K562 (cell line): ENCODE measurements around the gene TRIM47. TPM values are rescaled to one million over a fixed set of nuclear protein-coding genes. Genes with fewer than 3 reads are reported as not detected.

Experiments
- AFF1 ChIP-seq, 2 experiments: fragments of 450-650 bp; IDR thresholded peaks; 2 replicates each; pipeline ENCODE4 v1.6.1; 2018; ENCODE audit warnings: mild to moderate bottlenecking in 2 of 2, low read depth in 1 of 2; ENCODE audit not compliant: partially characterized antibody in 2 of 2
- ATF3 ChIP-seq, 2 experiments: fragments of 450-650 bp in 1 of 2; sonication (generic) in 1 of 2; formaldehyde crosslinking in 1 of 2; IDR thresholded peaks in 1 of 2; conservative IDR thresholded peaks in 1 of 2; 2 replicates each; pipeline versions ENCODE4 v1.6.1 to v1.8.1; 2016 to 2023; ENCODE audit warnings: mild to moderate bottlenecking in 2 of 2, moderate library complexity in 2 of 2, inconsistent platforms in 1 of 2, missing genetic modification reagents in 1 of 2
- BCOR ChIP-seq: fragments of 450-650 bp; IDR thresholded peaks from 2 replicates; pipeline ENCODE4 v1.6.1; 2016
- FOXJ2 ChIP-seq: fragments of 200-800 bp; sonication (Bioruptor generic); IDR thresholded peaks from 2 replicates; pipeline ENCODE4 v1.6.1; 2016; ENCODE audit warnings: missing genetic modification characterization, missing compliant biosample characterization
- GATAD2A ChIP-seq: fragments of 450-650 bp; IDR thresholded peaks from 2 replicates; pipeline ENCODE4 v1.6.1; 2017
- IFI16 ChIP-seq: fragments of 250-450 bp; sonication (Bioruptor Pico); IDR thresholded peaks from 2 replicates; pipeline ENCODE4 v2.1.2; 2022; ENCODE audit warnings: mild to moderate bottlenecking, inconsistent platforms
- MCM5 ChIP-seq: fragments of 450-650 bp; IDR thresholded peaks from 2 replicates; pipeline ENCODE4 v1.6.1; 2016; ENCODE audit warnings: low read depth
- MXD1 ChIP-seq: fragments of 250-450 bp; sonication (Bioruptor Pico); IDR thresholded peaks from 2 replicates; pipeline ENCODE4 v1.8.0; 2021; ENCODE audit warnings: borderline replicate concordance, mild to moderate bottlenecking, moderate library complexity; ENCODE audit not compliant: poor library complexity, severe bottlenecking
- NKRF ChIP-seq: fragments of 450-650 bp; IDR thresholded peaks from 2 replicates; pipeline ENCODE4 v1.6.1; 2016; ENCODE audit warnings: borderline replicate concordance
- SETDB1 ChIP-seq: IDR thresholded peaks from one replicate; pipeline ENCODE4 v1.6.1; 2012; ENCODE audit warnings: low read length, control low read depth, inconsistent platforms
- SIX5 ChIP-seq, 2 experiments: IDR thresholded peaks; 2 replicates each; pipeline ENCODE4 v1.6.1; 2011; ENCODE audit warnings: low read length in 2 of 2, borderline replicate concordance in 1 of 2, low read depth in 1 of 2, mild to moderate bottlenecking in 1 of 2, moderate library complexity in 1 of 2; ENCODE audit not compliant: insufficient read depth in 1 of 2
- TCF7L2 ChIP-seq: fragments of 150-350 bp; IDR thresholded peaks from 2 replicates; pipeline ENCODE4 v1.6.1; 2016; ENCODE audit warnings: low read depth, mild to moderate bottlenecking, low read length, moderate library complexity
- ZC3H4 ChIP-seq: sonication (generic); formaldehyde crosslinking; IDR thresholded peaks from 2 replicates; pipeline ENCODE4 v1.9.0; 2021; ENCODE audit warnings: missing genetic modification reagents, borderline replicate concordance
- ZFX ChIP-seq: sonication (generic); formaldehyde crosslinking; IDR thresholded peaks from 2 replicates; pipeline ENCODE4 v1.8.0; 2022; ENCODE audit warnings: mild to moderate bottlenecking, missing genetic modification reagents, moderate library complexity
- ZNF23 ChIP-seq: fragments of 250-450 bp; sonication (Bioruptor Pico); IDR thresholded peaks from 2 replicates; pipeline ENCODE4 v1.4.0; 2020; ENCODE audit warnings: mild to moderate bottlenecking
- ZNF695 ChIP-seq: fragments of 450-650 bp; formaldehyde crosslinking; IDR thresholded peaks from 2 replicates; pipeline ENCODE4 v1.4.0; 2020; ENCODE audit warnings: mild to moderate bottlenecking, moderate library complexity
- ZNF740 ChIP-seq, 3 experiments: fragments of 200-800 bp in 1 of 3; sonication (Bioruptor generic) in 1 of 3; sonication (generic) in 1 of 3; formaldehyde crosslinking in 1 of 3; IDR thresholded peaks; 2 replicates each; pipeline versions ENCODE4 v1.6.1 to v1.8.0; 2016 to 2022; ENCODE audit warnings: mild to moderate bottlenecking in 2 of 3, missing compliant biosample characterization in 2 of 3, missing genetic modification characterization in 2 of 3, missing genetic modification reagents in 1 of 3
- ZZZ3 ChIP-seq: fragments of 450-650 bp; IDR thresholded peaks from 2 replicates; pipeline ENCODE4 v1.6.1; 2016; ENCODE audit warnings: antibody characterized with exemption, mild to moderate bottlenecking, moderate library complexity
- polyA plus RNA-seq, 8 experiments: library from polyadenylated mRNA; depleted of rRNA in 4 of 8; stranded (reverse) in 5 of 8; unstranded in 3 of 8; fragments of >200 nt; fragmentation: Nextera tagmentation in 2 of 8; fragmentation: Illumina TruSeq in 1 of 8; extraction: Ambion mirVana in 2 of 8; extraction: Trizol in 1 of 8; gene quantifications; 2 replicates each; pipeline versions ENCODE4 v1.2.1 to v1.2.3, GENCODE V29; 2011 to 2014; ENCODE audit warnings: inconsistent platforms in 1 of 8, missing spikeins in 1 of 8
- total RNA-seq, 7 experiments: library from RNA; depleted of rRNA in 6 of 7; stranded (reverse); fragments of >200 nt in 6 of 7; fragmentation: Illumina TruSeq in 2 of 7; extraction: Trizol in 2 of 7; gene quantifications; 2 replicates each; pipeline versions ENCODE4 v1.2.1 to v1.2.3, GENCODE V29; 2011 to 2021; ENCODE audit warnings: low replicate concordance in 1 of 7

TRIM47 gene
- total and polyA plus RNA-seq, 9 of the 15 experiments (the other 6 are each of a cell fraction or from before 2014, with no cell fraction given), result 0.56 to 6.1 (median 3.2) TPM

GRCh38 chr17:75845058-75845711, 33.2 kb downstream of the TRIM47 start (continued):
- TF ChIP-seq NKRF, result 0 out of 2 replicates have a peak, but pooled peaks have one; percentile 54
- TF ChIP-seq IFI16 (CRISPR knock-in tag), result no peak
- no peak for TF ChIP-seq ATF3 (IDR thresholded peaks at IDR 0.05)
- TF ChIP-seq ATF3 (CRISPR knock-in tag; conservative IDR thresholded peaks at IDR 0.05), result peak; percentile 58; the same call in 1 of the 2 replicates
- TF ChIP-seq ZC3H4 (CRISPR knock-in tag), result no peak
- no peak for TF ChIP-seq ZNF695 (CRISPR knock-in tag)
- TF ChIP-seq FOXJ2 (tag), result no peak
- no peak for TF ChIP-seq MCM5
- TF ChIP-seq TCF7L2, result no peak
- TF ChIP-seq SETDB1, result no peak
- TF ChIP-seq BCOR, result peak; percentile 26; the same call in 1 of the 2 replicates
- TF ChIP-seq SIX5 (IDR thresholded peaks at IDR 0.05; ENCODE audit: borderline replicate concordance in 1 of 2, insufficient read depth in 1 of 2, low read depth in 1 of 2, low read length in 2 of 2), result no peak
- no peak for TF ChIP-seq ZZZ3
- TF ChIP-seq MXD1, result no peak
- TF ChIP-seq ZNF740 (CRISPR knock-in tag; IDR thresholded peaks at IDR 0.05), result peak; percentile 73; the same call in 1 of the 2 replicates
- TF ChIP-seq ZNF740 (tag; IDR thresholded peaks at IDR 0.05), result no peak
- peak; percentile 31; the same call in 1 of the 2 replicates for TF ChIP-seq GATAD2A
- peak; percentile 89 for TF ChIP-seq ZFX
- TF ChIP-seq AFF1 (IDR thresholded peaks at IDR 0.05; ENCODE audit: low read depth in 1 of 2, partially characterized antibody in 2 of 2), result peak in 1 of 2 experiments; percentile 66
- no peak for TF ChIP-seq ZNF23 (CRISPR knock-in tag)
